Measurements from ENCODE around the gene HMGXB3.
"Not testable (repeated sequence)": the region's sequence is repeated elsewhere in the genome, so short reads cannot be mapped to it uniquely, and the experiment has no call there.

HMGXB3 gene

GRCh38 chr5:150022158-150022531, 21.6 kb downstream of the HMGXB3 start:
- peak; percentile 94 for DNase-seq (ENCODE audit: low read depth)

DNA sequence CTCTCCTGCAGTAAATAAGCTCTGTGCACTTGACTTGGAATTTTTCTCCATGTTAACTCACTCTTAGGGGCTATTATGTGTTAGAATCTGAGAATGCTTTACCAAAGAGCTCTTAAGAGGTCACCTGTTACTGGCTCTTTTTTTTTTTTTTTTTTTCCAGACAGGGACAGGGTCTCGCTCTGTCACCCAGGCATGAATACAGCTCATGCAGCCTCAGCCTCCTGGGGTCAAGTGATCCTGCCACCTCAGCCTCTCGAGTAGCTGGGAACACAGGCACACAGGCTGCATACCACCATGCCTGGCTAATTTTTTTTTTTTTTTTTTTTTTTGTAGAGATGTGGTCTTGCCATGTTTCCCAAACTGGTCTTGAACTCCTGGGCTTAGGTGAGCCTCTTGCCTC, 22.1 kb downstream of the HMGXB3 start:
- no peak for DNase-seq (ENCODE audit: low read depth)

DNA sequence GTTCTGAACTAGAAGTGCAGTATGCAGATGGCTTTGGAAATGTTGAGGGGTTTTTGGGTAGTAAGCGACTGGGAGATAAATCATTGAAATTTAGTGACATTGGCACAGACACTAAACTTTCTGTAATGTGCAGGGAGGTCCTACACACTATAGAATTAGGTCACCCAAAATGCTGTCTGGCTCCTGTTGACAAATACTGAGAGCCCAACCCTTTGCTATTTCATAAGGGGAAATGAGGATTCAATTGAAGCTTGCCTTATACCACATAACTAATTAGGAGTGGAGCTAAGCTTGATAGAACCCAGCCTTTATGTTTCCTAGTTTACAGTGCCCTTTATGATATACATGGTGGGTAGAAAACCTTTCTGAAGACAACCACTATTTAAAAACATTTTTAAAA, 22.6 kb downstream of the HMGXB3 start:
- no peak for DNase-seq (ENCODE audit: low read depth)

DNA sequence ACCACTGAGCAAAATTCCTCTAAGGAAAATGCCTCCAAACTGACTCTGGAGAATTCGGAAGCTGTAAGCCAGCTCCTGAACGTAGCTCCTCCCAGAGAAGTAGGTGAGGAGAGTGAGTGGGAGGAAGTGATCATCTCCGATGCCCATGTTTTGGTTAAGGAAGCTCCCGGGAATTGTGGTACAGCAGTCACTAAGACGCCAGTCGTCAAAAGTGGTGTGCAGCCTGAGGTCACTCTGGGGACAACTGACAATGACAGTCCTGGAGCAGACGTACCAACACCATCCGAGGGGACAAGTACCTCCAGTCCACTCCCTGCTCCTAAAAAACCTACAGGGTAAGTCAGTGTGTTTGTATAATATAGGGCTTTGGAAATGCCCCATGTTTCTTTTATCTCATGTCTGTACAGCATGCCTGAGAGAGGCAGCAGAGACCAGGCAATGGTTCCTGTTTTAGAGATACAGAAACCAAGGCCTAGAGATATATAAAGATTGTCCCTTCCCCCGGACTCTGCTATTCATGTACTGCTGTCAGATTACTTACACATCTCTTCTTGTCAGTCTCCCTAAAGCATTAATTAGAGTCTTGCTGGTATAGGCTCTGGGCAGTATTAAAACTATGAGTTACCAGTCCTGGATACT, 23.9 kb downstream of the HMGXB3 start:
- peak; percentile 40 for DNase-seq (ENCODE audit: low read depth)

- no peak for DNase-seq (ENCODE audit: low read depth)
These were observed 26.2 kb downstream of the HMGXB3 start for GRCh38 chr5:150026682-150027172.

- not testable (repeated sequence) for DNase-seq (ENCODE audit: low read depth)
These were observed 27.5 kb downstream of the HMGXB3 start for GRCh38 chr5:150028047-150028446.

- DNase-seq (ENCODE audit: low read depth): no peak
These were observed 32.8 kb downstream of the HMGXB3 start for GRCh38 chr5:150033334-150033733.

DNA sequence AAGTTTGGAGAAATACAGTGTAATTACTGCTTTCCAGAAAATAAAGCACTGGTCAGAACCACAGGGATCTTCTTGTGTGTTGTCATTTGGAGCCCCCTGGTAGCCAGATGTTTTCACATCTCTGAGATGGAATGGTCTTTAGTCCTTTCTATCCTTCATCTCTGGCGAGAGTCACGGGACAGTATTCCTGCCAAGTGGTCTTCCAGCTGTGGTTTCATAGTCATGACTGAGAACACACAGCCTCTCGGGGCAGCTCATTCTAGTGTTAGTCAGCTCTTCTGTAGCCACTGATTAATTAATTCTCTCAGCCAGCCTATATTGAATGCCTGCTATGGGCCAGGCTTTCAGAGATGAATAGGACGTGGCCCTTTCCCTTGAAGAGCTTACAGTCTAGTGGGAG, 34.1 kb downstream of the HMGXB3 start:
- DNase-seq (ENCODE audit: low read depth): peak; percentile 86

DNA sequence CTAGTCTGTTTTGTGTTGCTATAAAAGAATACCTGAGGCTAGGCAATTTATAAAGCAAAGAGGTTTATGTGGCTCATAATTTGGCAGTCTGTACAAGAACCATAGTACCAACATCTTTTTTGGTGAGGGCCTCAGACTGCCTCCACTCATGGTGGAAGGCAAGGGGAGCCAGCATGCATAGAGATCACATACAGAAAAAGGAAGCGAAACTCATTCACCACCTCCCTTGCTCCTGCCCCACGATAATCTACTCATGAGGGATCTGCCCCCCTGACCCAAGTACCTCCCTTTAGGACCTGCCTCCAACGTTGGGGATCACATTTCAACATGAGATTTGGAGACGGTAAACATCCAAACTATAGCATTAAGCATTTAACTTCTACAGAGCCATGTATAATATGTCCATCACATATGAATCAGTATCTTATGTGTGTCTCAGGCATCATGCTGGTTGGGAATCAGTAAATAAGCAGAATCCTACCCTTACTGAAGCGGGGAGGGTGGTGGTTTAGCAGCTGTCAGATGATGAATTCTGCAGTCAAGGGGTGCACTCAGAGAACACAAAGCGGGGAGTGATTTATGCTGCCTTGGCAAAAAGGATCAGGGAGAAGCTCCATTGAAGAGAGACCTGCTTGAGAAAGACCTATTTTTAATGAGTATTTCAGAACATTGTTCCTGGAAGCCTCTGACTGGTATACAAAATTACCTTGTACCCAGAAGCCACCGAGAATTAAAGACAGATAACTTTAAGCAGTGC, 34.8 kb downstream of the HMGXB3 start:
- no peak for DNase-seq (ENCODE audit: low read depth)

GRCh38 chr5:150036513-150036912, 36.0 kb downstream of the HMGXB3 start:
- DNase-seq (ENCODE audit: low read depth): peak; percentile 98

DNA sequence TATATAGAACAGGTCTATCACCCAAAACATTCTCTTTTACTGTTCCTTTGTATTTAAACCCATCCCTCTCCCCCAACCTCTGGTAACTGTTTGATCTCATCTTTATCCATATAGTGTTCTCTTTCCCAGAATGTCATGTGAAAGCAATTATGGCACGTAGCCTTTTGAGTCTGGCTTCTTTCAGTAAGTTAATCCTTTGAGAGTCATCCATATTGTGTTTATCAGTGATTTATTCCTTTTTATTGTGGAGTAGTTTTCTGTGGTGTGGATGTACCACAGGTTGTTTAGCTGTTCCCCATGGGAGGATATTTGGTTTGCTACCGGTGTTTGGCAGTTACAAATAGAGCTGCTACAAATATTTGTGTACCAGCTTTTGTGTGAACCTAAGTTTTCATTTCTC, 38.0 kb downstream of the HMGXB3 start:
- no peak for DNase-seq (ENCODE audit: low read depth)

DNA sequence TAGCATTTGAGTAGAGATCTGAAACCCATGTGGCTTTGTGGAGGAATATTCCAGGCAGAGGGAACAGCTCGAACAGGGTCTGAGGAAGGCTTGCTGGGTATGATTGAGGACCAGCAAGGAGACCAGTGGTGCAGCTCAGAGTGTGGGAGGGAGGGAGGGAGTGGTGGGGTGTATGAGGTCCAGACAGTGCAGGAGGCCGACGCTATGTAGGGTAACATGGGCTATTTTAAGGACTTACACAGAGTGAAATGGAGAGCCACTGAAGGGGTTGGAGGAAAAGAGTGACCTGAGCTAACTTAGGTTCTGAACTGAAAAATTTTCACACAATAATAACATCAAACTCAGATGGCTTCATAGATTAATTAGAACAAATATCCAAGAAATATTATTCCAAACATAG, 41.9 kb downstream of the HMGXB3 start:
- DNase-seq (ENCODE audit: low read depth): no peak

DNA sequence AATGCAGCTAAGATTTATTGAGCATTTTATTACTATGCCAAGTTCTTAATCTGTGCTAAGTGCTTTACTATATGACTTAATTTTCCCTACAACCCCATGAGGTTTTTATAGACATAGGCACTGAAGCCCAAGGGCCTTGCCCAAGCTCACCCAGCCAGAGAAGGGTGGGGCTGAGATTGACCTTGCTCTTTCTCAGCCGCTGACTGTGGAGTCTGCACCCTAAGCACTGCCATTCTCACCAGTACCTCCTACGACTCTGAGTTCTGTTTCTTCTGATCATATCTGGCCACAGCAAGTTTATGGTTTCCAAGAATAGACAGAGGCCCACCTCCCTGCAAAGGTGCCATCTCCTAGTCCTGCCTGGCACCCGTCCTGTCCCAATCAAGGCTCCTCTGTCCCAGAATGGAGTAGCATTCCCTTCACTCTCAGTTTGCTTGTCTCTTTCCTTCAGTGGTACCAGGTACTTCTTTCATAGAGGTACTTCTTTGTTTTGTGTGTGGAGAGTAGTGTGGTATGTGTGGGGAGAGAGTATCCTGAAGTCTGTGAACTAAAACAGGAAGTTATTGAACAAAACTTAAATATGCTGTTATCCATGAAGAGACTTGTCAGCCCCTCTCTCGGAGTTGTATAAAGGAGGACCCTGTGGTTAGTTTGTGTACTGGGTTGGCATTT, 43.3 kb downstream of the HMGXB3 start:
- no peak for DNase-seq (ENCODE audit: low read depth)

- peak; percentile 80 for DNase-seq (ENCODE audit: low read depth)
These were observed 43.8 kb downstream of the HMGXB3 start for GRCh38 chr5:150044329-150044681.

GRCh38 chr5:150044712-150045111, 44.2 kb downstream of the HMGXB3 start:
- DNase-seq (ENCODE audit: low read depth): peak; percentile 15

DNA sequence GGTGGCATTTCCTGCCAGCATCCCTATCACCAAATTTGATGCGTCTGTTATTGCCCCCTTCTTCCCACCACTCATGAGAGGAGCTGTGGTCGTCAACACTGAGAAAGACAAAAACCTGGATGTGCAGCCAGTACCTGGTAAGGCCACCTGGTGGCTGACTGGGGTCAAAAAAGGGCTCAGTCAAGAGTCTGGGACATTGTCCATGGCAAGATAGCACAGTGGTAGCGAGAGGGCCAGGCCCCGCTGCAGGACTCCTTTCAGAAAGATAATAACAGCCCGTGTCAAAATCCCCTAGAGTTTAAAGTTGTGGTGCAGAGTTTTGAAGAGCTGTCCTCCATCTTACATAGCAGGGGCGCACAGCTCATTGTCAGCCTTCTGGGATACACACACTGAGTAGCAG, 45.0 kb downstream of the HMGXB3 start:
- no peak for DNase-seq (ENCODE audit: low read depth)

DNA sequence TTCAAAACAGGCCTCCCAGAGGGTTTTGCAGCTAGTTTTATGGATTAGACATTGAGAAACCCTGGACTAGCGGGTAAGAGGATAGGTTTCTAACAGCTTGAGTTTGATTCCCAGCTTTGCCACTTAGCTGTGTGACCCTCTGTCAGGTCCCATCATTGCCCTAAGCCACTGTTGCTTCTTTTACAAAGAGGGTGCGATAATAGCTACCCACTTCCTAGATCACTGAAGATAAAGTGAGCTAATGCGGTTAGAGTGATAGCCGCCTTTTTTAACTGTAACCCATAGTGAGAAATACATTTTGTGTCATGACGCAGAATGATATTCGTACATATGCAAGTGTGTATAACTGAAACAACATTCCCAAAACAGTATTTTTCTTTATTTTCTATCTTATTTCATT, 45.5 kb downstream of the HMGXB3 start:
- no peak for DNase-seq (ENCODE audit: low read depth)

DNA sequence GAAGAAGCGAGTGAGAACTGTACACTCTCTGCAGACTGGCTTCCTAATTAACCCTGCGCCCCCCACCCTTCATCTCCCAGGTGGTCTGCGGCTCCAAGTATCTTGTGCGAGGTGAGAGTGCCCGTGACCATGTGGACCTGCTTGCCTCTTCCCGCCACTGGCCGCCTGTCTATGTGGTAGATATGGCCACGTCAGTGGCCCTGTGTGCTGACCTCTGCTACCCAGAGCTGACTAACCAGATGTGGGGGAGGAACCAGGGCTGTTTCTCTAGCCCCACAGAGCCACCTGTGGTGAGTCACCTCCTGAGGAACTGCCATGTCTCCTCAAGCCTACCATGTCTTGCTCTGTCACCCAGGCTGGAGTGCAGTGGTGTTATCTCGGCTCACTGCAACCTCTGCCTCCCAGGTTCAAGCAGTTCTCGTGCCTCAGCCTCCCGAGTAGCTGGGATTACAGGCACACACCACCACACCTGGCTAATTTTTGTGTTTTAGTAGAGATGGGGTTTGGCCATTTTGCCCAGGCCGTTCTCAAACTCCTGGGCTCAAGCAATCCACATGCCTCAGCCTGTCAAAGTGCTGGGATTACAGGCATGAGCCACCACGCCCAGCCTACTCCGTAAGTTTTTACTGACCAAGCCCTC, 49.8 kb downstream of the HMGXB3 start:
- DNase-seq (ENCODE audit: low read depth): peak; percentile 62

- DNase-seq (ENCODE audit: low read depth): no peak
These were observed 51.2 kb downstream of the HMGXB3 start for GRCh38 chr5:150051657-150052195.

DNA sequence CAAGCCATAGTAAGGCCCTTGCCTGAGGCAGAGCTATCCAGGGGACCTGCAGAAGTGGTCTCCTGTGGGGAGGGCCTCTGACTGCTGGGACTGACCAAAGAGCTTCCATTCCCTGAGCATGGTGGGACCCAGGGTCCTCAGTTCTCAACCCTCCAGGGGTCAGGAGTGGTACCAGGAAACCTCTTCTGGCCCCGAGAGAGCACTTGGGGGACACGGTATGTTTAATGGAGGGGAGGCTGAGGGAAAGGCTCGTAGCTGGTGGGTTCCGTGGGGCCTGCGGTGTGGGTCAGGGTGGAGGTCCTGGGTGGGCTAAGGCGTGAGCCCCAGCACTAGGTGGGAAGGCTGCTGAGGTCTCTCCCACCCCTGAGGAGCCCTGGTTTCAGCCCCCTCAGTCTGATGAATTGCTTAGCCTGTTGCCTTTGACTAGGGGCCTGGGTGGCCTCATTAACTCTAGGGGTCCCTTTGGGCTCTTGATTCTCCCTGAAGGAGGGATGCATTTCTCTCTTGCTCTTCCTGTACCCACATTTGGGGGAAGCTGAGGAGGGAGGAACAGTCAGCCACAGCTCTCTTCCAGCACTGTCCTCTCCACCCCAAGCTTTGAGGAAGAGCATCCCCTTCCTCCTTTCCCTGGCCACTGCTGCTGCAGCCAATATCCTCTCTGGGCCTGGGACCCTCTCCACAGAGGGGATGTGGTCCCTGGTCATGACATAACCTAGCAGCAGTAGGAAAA, 51.9 kb downstream of the HMGXB3 start:
- no peak for DNase-seq (ENCODE audit: low read depth)

DNA sequence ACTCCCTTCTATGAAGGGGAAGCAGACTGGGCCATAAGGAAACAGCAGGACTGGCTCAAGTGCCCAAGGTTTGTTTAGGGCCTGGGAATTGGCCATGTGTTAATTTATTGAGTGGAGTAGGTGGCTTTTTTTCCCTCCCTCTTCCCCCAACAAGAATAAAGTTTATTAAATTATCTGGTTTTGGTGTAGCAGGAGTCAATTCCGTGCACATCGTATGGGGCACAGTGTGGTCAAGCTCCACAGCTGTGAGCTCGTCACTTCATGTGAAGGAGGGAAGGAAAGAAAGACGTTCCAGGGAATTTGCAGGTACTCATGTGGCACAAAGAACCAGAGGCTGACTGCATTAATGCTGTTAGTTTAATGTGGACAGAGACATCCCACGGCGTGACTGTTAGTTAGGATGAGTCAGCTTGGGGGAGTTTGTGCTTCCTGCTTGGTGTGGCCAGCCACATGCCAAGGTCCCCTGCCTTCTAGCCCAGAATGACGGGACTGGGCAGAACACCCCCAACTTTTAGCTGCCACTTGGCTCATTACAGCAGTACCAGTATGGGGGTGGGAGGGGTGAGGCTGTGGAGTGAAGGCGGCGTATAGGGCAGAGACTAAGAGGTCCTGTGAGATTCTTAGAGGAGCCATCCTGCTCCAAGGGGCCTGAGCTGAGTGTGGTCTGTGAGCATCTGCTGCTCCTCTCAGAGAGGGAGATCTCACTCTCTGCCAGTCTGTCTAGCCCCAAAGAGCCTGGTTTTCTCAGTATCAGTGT, 52.6 kb downstream of the HMGXB3 start:
- DNase-seq (ENCODE audit: low read depth): peak; percentile 88

All from EH (cell line).